Measurements from ENCODE around the gene GAS2.
"Not testable (repeated sequence)": the region's sequence is repeated elsewhere in the genome, so short reads cannot be mapped to it uniquely, and the experiment has no call there.

GAS2 gene

DNA sequence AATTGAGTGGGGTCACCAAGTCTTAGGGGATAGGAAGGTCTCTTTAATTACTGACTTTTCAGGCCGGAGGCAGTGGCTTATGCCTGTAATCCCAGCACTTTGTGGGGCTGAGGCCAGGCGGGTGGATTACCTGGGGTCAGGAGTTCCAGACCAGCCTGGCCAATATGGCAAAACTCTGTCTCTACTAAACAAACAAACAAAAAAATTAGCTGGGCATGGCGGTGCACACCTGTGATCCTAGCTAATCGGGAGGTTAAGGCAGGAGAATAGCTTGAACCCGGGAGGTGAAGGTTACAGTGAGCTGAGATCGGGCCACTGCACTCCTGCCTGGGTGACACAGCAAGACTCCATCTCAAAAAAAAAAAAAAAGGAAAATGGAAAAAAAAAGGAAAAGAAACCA lies 39.0 kb upstream of the GAS2 start:
- H3K27ac Mint-ChIP-seq = no peak overlapping the region
- no peak overlapping the region for H3K4me3 Mint-ChIP-seq
- H3K9me3 Mint-ChIP-seq = no peaks in the 10 kb centered on the region

DNA sequence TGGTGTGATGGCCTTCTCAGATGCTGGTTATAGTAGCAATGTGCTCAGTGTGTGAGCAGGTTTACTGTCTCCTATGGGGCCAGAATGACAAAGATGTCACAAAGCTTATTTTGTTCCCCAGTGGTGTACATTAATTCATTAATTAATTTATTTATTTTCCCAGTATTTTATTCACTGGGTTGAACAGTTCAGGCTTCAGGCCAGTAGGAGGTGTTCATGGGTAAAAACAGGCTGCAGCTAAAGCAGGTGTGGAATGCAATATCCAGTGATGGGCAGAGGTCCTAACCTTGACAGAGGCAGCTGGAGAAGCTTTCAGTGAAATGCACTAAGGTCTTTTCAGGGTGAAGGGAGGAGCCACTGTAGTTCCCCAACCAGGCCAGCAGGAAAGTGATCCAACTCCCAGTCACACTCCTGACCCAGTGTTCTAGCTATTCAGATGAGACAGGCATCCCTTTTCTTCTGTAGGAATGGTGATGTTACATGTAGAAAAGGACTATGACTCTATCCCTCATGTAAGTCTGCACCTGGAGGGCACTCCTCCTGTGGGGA lies 33.0 kb upstream of the GAS2 start:
- TF ChIP-seq, protein P1, sequence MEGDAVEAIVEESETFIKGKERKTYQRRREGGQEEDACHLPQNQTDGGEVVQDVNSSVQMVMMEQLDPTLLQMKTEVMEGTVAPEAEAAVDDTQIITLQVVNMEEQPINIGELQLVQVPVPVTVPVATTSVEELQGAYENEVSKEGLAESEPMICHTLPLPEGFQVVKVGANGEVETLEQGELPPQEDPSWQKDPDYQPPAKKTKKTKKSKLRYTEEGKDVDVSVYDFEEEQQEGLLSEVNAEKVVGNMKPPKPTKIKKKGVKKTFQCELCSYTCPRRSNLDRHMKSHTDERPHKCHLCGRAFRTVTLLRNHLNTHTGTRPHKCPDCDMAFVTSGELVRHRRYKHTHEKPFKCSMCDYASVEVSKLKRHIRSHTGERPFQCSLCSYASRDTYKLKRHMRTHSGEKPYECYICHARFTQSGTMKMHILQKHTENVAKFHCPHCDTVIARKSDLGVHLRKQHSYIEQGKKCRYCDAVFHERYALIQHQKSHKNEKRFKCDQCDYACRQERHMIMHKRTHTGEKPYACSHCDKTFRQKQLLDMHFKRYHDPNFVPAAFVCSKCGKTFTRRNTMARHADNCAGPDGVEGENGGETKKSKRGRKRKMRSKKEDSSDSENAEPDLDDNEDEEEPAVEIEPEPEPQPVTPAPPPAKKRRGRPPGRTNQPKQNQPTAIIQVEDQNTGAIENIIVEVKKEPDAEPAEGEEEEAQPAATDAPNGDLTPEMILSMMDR (IDR thresholded peaks at IDR 0.05; ENCODE audit: unreplicated experiment in 3 of 3) = no peak
- H3K4me1 Mint-ChIP-seq = peaks cover 5% of the 10 kb centered on the region
- H3K27ac Mint-ChIP-seq = no peak overlapping the region
- H3K36me3 Mint-ChIP-seq (ENCODE audit: low read depth) = no peaks in the 10 kb centered on the region
- no peaks in the 10 kb centered on the region for H3K9me3 Mint-ChIP-seq
- H3K4me3 Mint-ChIP-seq = no peak overlapping the region
- peaks cover 3% of the 10 kb centered on the region for H3K27me3 Mint-ChIP-seq (ENCODE audit: low read depth)

More for the DNA sequence above, 39.0 kb upstream of the GAS2 start:
- TF ChIP-seq, protein P1 (IDR thresholded peaks at IDR 0.05; ENCODE audit: unreplicated experiment in 3 of 3) = no peak
- H3K27me3 Mint-ChIP-seq (ENCODE audit: low read depth) = no peaks in the 10 kb centered on the region
- peaks cover 11% of the 10 kb centered on the region for H3K4me1 Mint-ChIP-seq
- H3K36me3 Mint-ChIP-seq (ENCODE audit: low read depth) = peaks cover 6% of the 10 kb centered on the region

DNA sequence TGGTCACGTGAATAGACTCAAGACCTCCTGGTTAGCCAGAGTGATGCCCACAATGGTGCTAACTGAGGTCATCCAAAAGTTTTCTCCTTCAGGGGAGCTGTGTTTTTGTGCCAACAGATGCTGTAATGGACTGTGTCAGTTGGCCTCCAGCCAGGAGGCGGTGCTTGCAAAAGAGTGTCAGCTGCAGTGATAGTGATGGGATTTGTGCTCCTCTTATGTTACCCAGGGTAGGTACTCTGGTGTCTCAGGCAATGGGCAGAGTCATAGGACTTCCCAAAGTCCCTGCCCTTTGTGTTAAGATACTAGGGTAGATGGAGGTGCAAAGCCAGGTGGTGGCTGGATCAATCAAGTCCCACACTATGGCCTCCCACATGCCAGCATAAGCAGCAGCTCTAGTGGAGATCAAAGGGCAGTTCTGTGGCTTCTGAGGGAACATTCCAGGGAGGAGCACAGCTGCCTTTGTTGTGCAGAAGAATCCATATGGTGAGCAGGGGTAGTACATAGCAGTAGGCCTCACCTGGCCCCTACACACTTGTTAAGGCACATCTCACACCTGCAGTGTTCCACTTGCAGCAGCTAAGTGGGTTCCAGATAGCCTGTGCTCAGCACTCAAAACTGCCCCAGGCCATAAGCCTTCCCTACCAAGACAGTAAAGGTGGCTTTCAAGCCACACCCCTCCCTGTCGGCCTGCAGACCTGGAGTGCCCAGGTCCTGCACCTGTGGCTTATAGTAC lies 31.3 kb upstream of the GAS2 start:
- TF ChIP-seq, protein P1 (IDR thresholded peaks at IDR 0.05; ENCODE audit: unreplicated experiment in 3 of 3) = no peak
- Mint-ChIP-seq H3K4me3 (no peak overlapping the region), H3K36me3 (ENCODE audit: low read depth) (no peaks in the 10 kb centered on the region)

DNA sequence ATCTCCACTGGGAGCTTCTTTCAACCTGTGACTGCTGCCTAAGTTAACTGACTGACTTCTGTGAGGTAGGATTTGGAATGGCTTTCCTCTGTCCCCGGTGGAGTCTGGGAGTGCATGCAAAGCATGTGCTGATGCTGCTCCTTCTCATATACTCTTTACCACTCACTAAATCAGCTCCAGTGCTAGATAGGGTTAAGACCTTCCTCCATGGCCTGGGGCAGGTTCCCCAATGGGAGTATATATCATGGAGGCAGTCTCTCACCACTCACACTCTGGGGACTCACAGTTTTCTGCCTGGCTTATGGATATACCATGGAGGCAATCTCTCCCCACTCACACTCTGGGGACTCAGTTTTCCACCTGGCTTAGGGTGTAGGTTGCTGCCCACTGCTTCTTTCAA lies 30.7 kb upstream of the GAS2 start:
- no peak overlapping the region for H3K4me3 Mint-ChIP-seq
- H3K36me3 Mint-ChIP-seq (ENCODE audit: low read depth) = no peaks in the 10 kb centered on the region
- no peaks in the 10 kb centered on the region for H3K9me3 Mint-ChIP-seq
- H3K4me1 Mint-ChIP-seq = peaks cover 5% of the 10 kb centered on the region
- no peak overlapping the region for H3K27ac Mint-ChIP-seq
- H3K27me3 Mint-ChIP-seq (ENCODE audit: low read depth) = peaks cover 3% of the 10 kb centered on the region
- TF ChIP-seq, protein P1 (IDR thresholded peaks at IDR 0.05; ENCODE audit: unreplicated experiment in 3 of 3) = no peak

More for the DNA sequence above, 31.3 kb upstream of the GAS2 start:
- no peak overlapping the region for H3K27ac Mint-ChIP-seq
- H3K4me1 Mint-ChIP-seq = peaks cover 5% of the 10 kb centered on the region
- peaks cover 3% of the 10 kb centered on the region for H3K27me3 Mint-ChIP-seq (ENCODE audit: low read depth)
- no peaks in the 10 kb centered on the region for H3K9me3 Mint-ChIP-seq

DNA sequence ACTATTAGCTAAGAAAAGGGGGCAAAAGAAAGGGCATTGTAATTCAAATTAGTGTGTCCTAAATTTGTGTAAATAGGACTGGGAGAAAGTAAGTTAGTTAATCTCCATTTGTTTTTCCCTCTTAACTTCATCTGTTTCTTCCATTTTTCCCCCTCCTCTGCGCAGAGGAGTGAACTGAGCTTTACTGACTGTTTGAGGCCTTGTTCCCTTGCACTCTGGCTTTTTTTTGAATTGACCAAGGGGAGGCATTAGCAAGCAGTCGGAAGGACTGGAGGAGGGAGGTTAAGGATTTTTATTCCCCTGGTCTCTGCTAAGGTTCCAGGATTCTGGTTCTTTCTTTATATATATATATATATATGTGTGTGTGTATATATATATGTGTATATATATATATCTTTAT lies 25.5 kb upstream of the GAS2 start:
- TF ChIP-seq, protein P1 (IDR thresholded peaks at IDR 0.05; ENCODE audit: unreplicated experiment in 3 of 3) = no peak
- Mint-ChIP-seq H3K4me1 (no peaks in the 10 kb centered on the region), H3K27ac (no peak overlapping the region), H3K4me3 (no peak overlapping the region), H3K36me3 (ENCODE audit: low read depth) (no peaks in the 10 kb centered on the region), H3K27me3 (ENCODE audit: low read depth) (no peaks in the 10 kb centered on the region), H3K9me3 (no peaks in the 10 kb centered on the region)

DNA sequence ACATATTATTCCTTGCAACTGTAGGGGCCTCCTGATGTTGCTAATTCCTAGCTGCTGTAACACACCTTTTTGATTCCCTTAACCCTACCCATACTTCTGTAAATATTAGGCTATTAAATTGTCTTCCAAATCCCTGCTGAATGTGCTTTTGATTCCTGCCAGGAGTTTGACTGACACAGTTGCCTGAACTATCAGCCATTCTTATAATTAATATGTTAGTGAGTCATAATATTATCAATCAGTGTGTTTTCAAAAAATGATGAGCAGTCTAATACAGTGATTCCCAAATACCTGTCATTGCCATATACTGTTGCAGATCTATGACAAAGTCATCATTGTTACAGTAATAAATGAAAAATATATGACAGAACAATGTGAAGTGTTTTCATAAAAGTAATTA lies 24.9 kb upstream of the GAS2 start:
- TF ChIP-seq, protein P1 (IDR thresholded peaks at IDR 0.05; ENCODE audit: unreplicated experiment in 3 of 3) = no peak
- Mint-ChIP-seq H3K27ac (no peak overlapping the region), H3K9me3 (peaks cover 2% of the 10 kb centered on the region), H3K4me1 (no peaks in the 10 kb centered on the region), H3K27me3 (ENCODE audit: low read depth) (no peaks in the 10 kb centered on the region), H3K36me3 (ENCODE audit: low read depth) (no peaks in the 10 kb centered on the region), H3K4me3 (no peak overlapping the region)

DNA sequence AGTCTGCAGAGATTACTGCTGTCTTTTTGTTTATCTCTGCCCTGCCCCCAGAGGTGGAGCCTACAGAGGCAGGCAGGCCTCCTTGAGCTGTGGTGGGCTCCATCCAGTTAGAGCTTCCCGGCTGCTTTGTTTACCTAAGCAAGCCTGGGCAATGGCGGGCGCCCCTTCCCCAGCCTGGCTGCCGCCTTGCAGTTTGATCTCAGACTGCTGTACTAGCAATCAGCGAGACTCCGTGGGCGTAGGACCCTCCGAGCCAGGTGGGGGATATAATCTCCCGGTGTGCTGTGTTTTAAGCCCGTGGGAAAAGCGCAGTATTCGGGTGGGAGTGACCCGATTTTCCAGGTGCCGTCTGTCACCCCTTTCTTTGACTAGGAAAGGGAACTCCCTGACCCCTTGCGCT lies 14.1 kb upstream of the GAS2 start:
- H3K27me3 Mint-ChIP-seq (ENCODE audit: low read depth); H3K4me3 Mint-ChIP-seq: not testable (repeated sequence)

More for the DNA sequence above, 14.1 kb upstream of the GAS2 start:
- Mint-ChIP-seq H3K9me3 (peaks cover 15% of the 10 kb centered on the region), H3K36me3 (ENCODE audit: low read depth) (peaks cover 10% of the 10 kb centered on the region), H3K4me1 (peaks cover 14% of the 10 kb centered on the region)
- not testable (repeated sequence) for H3K27ac Mint-ChIP-seq
